HTERT RPE-1 (cell line): ENCODE data around the gene RBPJL.

Source experiments
- in situ Hi-C: fragments of 300-500 bp; cut with MboI; formaldehyde crosslinking; loops from 4 replicates; pipeline ENCODE4 v1.14.3; 2020; ENCODE audit warnings: low sequenced_read_pairs

The RBPJL gene, protein sequence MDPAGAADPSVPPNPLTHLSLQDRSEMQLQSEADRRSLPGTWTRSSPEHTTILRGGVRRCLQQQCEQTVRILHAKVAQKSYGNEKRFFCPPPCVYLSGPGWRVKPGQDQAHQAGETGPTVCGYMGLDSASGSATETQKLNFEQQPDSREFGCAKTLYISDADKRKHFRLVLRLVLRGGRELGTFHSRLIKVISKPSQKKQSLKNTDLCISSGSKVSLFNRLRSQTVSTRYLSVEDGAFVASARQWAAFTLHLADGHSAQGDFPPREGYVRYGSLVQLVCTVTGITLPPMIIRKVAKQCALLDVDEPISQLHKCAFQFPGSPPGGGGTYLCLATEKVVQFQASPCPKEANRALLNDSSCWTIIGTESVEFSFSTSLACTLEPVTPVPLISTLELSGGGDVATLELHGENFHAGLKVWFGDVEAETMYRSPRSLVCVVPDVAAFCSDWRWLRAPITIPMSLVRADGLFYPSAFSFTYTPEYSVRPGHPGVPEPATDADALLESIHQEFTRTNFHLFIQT

GRCh38 chr20:45306431-45306982 is at the start of gene RBPJL:
Gene RBPJL (plus strand): TSS chr20:45306840. CDS start chr20:45306923, 83 bp downstream.
- in situ Hi-C loops = no loop called here

- in situ Hi-C loops = no loop called here
Observed at GRCh38 chr20:45257161-45257560, 49.5 kb upstream of the RBPJL start.

- in situ Hi-C loops = no loop called here
Observed at GRCh38 chr20:45257711-45258110, 48.9 kb upstream of the RBPJL start.

DNA sequence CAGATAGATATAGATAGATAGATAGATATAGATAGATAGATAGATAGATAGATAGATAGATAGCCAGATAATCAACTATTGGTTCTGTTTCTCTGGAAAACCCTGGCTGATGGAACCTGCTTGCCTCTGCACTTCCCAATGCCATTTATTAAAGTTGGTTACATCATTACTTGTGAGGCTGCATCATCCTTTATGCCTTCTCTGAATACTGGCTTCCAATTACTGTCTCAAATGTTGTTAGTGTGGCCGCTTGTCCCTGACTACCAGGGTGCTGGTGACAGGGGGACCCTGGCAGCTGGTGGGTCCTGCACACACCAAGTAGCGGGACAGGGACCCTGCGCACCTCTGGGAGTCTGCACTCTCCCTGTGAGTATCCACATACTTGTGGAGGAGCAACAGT is 48.4 kb upstream of the RBPJL start:
- in situ Hi-C loops = no loop called here

DNA sequence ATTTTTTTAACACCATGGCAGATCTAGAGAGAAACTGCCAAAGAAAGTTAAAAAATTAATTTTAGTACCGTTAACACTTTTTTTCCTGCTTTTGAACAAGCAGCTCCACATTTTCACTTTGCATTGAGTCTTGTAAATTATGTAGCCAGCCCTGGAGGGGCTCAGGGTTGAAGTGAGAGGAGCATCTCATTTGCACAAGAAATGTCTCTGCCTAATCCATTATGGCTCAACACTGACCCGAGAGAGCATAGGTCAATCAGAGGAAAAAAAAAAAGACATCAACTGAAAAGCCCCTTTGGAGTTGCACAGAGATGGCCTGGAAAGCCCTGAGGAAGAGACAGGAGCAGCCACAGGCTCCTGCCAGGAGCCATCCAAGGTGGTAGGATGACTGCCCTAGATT is 48.0 kb upstream of the RBPJL start:
- in situ Hi-C loops = no loop called here

GRCh38 chr20:45263556-45264266 is 42.9 kb upstream of the RBPJL start:
- in situ Hi-C loops = no loop called here

GRCh38 chr20:45266977-45267376 is 39.7 kb upstream of the RBPJL start:
- in situ Hi-C loops = no loop called here

DNA sequence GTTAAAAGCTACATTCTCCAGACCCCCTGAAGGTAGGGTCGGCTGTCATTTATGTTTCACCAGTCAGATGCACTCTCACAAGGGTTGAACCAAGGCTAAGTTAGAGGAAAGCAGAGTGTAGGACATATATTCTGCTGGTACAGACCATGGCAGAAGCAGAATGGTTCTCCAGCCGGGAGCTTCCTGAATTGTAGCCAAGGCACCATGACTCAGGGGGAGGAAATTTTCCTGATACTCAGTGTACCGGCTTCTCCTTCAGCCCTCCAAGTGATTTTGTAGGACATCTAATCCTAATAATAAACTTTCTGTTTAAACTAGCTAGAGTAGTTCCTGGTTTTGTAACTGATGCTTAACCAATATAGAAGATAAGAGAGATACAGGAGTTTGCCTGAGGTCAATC is 38.1 kb upstream of the RBPJL start:
- in situ Hi-C loops = no loop called here

DNA sequence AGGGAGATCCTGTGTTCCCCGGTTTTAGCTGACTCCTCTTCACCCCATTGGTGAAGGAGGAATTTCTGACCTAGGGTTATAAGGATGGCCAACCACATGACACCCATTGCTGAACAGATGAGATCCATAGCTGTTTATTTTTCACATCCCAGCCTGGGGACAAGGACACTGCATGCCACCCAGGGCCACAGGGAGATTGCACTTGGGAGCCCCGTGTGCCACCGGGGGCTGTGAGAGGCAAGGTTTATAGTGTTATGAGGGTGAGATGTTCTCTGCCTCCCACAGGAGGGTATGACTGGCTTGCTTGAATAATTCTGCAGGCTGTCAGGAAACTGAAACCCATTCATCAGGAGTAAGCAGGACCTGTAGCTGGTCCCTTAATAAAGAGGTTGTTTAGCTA is 37.6 kb upstream of the RBPJL start:
- in situ Hi-C loops = no loop called here

- in situ Hi-C loops = no loop called here
Observed at GRCh38 chr20:45269754-45270270, 36.8 kb upstream of the RBPJL start.

DNA sequence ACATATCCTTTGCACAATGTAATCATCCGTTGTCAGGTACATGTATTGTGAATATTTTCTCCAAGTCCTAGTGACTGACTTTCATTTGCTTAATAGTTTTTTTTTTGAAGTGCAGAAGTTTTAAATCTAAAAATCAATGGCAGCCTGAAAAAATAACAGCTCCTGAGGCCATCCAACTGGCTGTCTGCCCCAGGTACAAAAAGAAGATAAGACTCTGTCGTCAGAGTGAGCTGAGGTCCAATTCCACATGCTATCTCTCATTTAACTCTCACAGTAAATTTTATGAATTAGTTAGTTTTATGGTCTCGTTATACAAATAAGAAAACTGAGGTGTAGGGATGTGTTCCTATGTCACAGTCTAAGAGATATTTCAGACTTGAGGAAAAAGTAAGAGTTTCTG is 31.3 kb upstream of the RBPJL start:
- in situ Hi-C loops = no loop called here

DNA sequence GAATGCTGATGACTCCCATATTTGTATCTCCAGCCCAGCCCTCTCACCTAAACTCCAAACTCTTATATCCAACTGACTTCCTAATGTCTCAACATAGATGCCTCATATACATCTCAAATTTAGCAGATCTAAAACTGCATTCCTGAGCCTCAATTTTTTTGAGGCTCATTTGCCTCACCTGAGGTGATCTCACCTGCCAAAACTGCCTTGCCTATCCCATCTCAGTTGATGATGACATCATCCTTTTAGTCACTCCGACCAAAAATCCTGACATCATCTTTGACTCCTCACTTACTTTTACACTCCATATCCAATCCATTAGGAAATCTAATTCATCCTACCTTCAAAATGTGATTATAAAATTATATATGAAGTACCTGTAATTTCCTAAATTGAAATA is 26.6 kb upstream of the RBPJL start:
- in situ Hi-C loops = no loop called here

- in situ Hi-C loops = no loop called here
Observed at GRCh38 chr20:45282700-45283550, 23.7 kb upstream of the RBPJL start.

DNA sequence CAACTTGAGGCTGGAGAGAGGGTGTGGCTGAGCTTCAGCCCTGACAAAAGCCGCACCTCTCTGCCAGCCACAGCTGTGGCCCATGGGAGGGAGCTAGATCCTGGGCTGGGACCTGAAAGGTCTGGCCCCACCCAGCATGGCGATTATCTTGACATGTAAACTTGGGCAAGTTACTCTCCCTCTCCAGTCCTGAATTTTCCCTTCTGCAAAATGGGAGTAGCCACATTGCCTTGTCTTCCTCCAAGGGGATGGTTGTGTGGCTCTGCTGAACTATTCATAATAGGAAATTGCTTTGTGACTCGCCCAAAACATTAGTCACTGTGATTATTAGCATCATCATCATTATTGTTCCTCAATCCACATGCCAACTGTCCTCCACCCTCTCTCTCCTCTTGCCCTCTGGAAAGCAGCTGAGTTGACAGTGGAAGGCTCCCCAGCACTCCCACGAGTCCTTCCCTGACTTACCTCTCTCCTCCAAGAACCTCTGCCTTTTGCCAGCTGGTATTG is 23.0 kb upstream of the RBPJL start:
- in situ Hi-C loops = no loop called here

DNA sequence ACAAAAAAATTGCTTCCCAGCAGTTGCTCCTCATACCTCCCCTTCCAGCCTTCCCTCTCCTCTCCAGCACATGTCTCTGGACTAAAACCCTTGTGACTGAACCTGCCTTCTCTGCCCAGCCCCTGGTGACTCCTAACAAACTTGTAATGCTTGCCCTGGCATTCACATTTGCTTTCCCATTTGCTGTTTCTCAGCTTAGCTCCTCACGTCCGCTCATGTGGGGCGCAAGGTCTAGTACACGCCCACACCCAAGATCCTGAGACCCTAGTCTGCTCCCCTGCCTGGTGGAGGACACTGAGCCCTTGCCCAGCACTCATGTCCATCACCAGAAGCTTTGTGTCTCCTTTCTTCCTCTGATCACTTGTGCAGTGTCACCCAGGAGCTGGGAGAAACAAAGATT is 18.3 kb upstream of the RBPJL start:
- in situ Hi-C loops = no loop called here

- in situ Hi-C loops = no loop called here
Observed at GRCh38 chr20:45288860-45289259, 17.8 kb upstream of the RBPJL start.

GRCh38 chr20:45289942-45290676 is 16.5 kb upstream of the RBPJL start:
- in situ Hi-C loops = no loop called here

DNA sequence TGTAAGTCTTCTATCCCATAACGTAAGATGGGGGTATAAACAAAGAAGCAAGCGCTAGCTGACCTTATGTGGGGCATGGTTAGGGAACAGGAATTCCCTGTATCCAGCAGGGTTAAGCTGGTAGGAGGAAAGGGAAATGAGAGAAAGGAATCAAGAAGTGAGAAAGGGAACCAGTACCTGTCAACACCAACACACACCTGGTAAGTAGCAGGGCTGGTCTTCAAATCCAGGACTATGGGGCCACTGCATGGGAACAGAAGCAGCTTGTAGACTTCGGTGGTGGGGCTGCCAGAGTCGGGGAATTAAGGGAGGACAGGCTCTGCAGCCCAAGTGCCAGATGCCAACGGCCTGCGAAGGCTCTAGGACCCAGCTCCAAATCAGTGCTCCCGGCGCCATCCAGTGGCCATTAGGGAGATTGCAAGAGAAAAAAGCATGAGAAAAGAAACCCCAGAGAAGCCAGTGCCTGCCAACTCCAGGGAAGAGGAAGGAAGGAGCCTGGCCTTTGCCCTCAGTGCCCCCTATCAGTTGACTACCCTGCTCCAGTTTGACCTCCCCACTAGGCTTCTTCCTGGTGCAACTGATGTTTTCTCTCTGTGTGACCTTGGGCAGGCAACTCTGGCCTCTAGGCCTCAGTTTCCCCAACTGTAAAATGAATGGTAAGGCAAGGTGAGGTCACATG is 15.8 kb upstream of the RBPJL start:
- in situ Hi-C loops = no loop called here

DNA sequence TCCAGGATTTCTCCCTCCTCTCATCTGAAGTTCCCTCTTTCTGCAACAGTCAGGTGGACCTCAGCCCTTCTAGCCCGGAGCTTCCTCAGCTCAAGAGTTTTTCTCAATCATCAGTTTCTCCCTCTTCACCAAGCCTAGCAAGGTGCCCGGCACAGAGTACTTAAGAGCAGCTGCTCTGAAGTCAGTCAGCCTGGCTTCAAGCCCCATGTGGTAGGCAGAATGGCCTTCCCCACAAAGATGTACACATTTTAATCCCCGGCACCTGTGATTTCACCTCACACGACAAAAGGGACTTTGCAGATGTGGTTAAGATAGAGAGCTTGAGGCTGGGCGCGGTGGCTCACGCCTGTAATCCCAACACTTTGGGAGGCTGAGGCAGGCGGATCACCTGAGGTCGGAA is 15.1 kb upstream of the RBPJL start:
- in situ Hi-C loops = no loop called here
